Prostate gland (tissue), 2 donors: Measurements from ENCODE around the gene GNAS-AS1. TPM values are rescaled to one million over a fixed set of nuclear protein-coding genes. Genes with fewer than 3 reads are reported as not detected.
"Not testable (repeated sequence)": the region's sequence is repeated elsewhere in the genome, so short reads cannot be mapped to it uniquely, and the experiment has no call there.

ENCODE experiments used
- DNase-seq: peaks from one replicate; pipeline ENCODE4 v3.0.0-alpha.2; 2019; ENCODE audit warnings: low spot score
- H3K27ac ChIP-seq, 2 donors: fragments of 200-600 bp; sonication (generic); 2 replicates each; pipeline ENCODE4 v1.5.1; 2017 to 2019
- H3K27me3 ChIP-seq: fragments of 200-600 bp; sonication (generic); replicated peaks from 2 replicates; pipeline ENCODE4 v1.5.1; 2019; ENCODE audit not compliant: insufficient read depth
- H3K36me3 ChIP-seq, 2 donors: fragments of 200-600 bp; sonication (generic); 1 replicate in 1 of 2; 2 replicates in 1 of 2; pipeline versions ENCODE4 v1.5.1 to v1.8.1; 2017 to 2019
- H3K4me1 ChIP-seq: fragments of 200-600 bp; sonication (generic); replicated peaks from 2 replicates; pipeline ENCODE4 v1.5.1; 2019
- H3K4me3 ChIP-seq, 2 donors: fragments of 200-600 bp; sonication (generic); 2 replicates each; pipeline ENCODE4 v1.5.1; 2017 to 2019
- H3K9me3 ChIP-seq: fragments of 200-600 bp; sonication (generic); 2 replicates; pipeline ENCODE4 v1.5.1; 2017
- CTCF ChIP-seq, 4 experiments: fragments of 200-600 bp in 2 of 4; fragments of 450-650 bp in 2 of 4; sonication (generic) in 2 of 4; IDR thresholded peaks; 1 replicate in 3 of 4; 2 replicates in 1 of 4; pipeline ENCODE4 v1.5.1; 2016 to 2019; ENCODE audit warnings: antibody characterized with exemption in 4 of 4, mild to moderate bottlenecking in 2 of 4, moderate library complexity in 2 of 4
- POLR2A ChIP-seq: fragments of 450-650 bp; IDR thresholded peaks from one replicate; pipeline ENCODE4 v1.6.1; 2016; ENCODE audit warnings: antibody characterized with exemption, mild to moderate bottlenecking
- POLR2AphosphoS5 ChIP-seq: sonication (generic); formaldehyde crosslinking; IDR thresholded peaks from one replicate; pipeline ENCODE4 v1.6.1; 2017; ENCODE audit warnings: antibody characterized with exemption
- WGBS: methylation state at CpG from one replicate; pipeline ENCODE4 v1.1.5; 2018; 5-methylcytosine and 5-hydroxymethylcytosine counted together
- intact Hi-C: fragments of 100-400 bp; cut with DNase I; formaldehyde crosslinking; loops from one replicate; pipeline ENCODE4 v1.14.2; 2022
- total RNA-seq, 2 donors: library from RNA; depleted of rRNA; stranded (reverse); fragments of >200 nt; gene quantifications; one replicate each; pipeline ENCODE4 v1.1.0, GENCODE V29; 2016

GNAS-AS1 gene
- total RNA-seq, 2 donors from 2014 or later, result 0.50 to 1.8 TPM

- intact Hi-C loops, result no loop called here
- TF ChIP-seq POLR2A (no peak), CTCF (IDR thresholded peaks at IDR 0.05) (no peak), POLR2AphosphoS5 (no peak)
- 82% methylated on average over 8 of the region's 8 CpGs for WGBS
- Histone ChIP-seq H3K4me1 (no peaks in the 10 kb centered on the region), H3K9me3 (no peaks in the 10 kb centered on the region), H3K36me3 (no peaks in the 10 kb centered on the region), H3K27ac (no peak overlapping the region), H3K27me3 (no peaks in the 10 kb centered on the region), H3K4me3 (no peak overlapping the region)
- DNase-seq, result no peak
Observed at GRCh38 chr20:58822149-58822548, 28.6 kb downstream of the GNAS-AS1 start.

- WGBS, result 86% methylated on average over 6 of the region's 6 CpGs
- intact Hi-C loops, H3K27me3 ChIP-seq, DNase-seq, H3K4me3 ChIP-seq, H3K36me3 ChIP-seq, H3K4me1 ChIP-seq, H3K27ac ChIP-seq, H3K9me3 ChIP-seq: not testable (repeated sequence)
Observed at GRCh38 chr20:58820515-58820914, 30.2 kb downstream of the GNAS-AS1 start.

GRCh38 chr20:58819921-58820320 lies 30.8 kb downstream of the GNAS-AS1 start:
- Histone ChIP-seq H3K27me3 (no peaks in the 10 kb centered on the region), H3K36me3 (no peaks in the 10 kb centered on the region), H3K4me3 (no peak overlapping the region), H3K4me1 (no peaks in the 10 kb centered on the region), H3K27ac (no peak overlapping the region), H3K9me3 (no peaks in the 10 kb centered on the region)
- 93% methylated on average over 13 of the region's 13 CpGs for WGBS
- no peak for TF ChIP-seq POLR2AphosphoS5
- no peak for TF ChIP-seq POLR2A
- TF ChIP-seq CTCF (IDR thresholded peaks at IDR 0.05), result no peak
- DNase-seq, result no peak
- intact Hi-C loops, result no loop called here

- no peaks in the 10 kb centered on the region for H3K4me1 ChIP-seq
- WGBS, result 74% methylated on average over 8 of the region's 8 CpGs
- DNase-seq, result no peak
- no peak overlapping the region for H3K27ac ChIP-seq
- intact Hi-C loops, result no loop called here
- H3K9me3 ChIP-seq, result no peaks in the 10 kb centered on the region
- TF ChIP-seq POLR2AphosphoS5 (no peak), POLR2A (no peak), CTCF (IDR thresholded peaks at IDR 0.05) (no peak)
- H3K36me3 ChIP-seq, result no peaks in the 10 kb centered on the region
- H3K4me3 ChIP-seq, result no peak overlapping the region
- no peaks in the 10 kb centered on the region for H3K27me3 ChIP-seq
Observed at GRCh38 chr20:58818586-58819285, 32.0 kb downstream of the GNAS-AS1 start.

- WGBS, result 88% methylated on average over 5 of the region's 10 CpGs
- no peak for TF ChIP-seq POLR2A
- TF ChIP-seq POLR2AphosphoS5, result no peak
- no peak for TF ChIP-seq CTCF (IDR thresholded peaks at IDR 0.05)
- intact Hi-C loops, result no loop called here
Observed at GRCh38 chr20:58817748-58818147, 33.0 kb downstream of the GNAS-AS1 start.

More at GRCh38 chr20:58817748-58818147, 33.0 kb downstream of the GNAS-AS1 start:
- H3K36me3 ChIP-seq, result no peaks in the 10 kb centered on the region
- no peak overlapping the region for H3K27ac ChIP-seq
- no peaks in the 10 kb centered on the region for H3K27me3 ChIP-seq
- DNase-seq, result no peak
- H3K9me3 ChIP-seq, result no peaks in the 10 kb centered on the region
- H3K4me1 ChIP-seq, result no peaks in the 10 kb centered on the region
- H3K4me3 ChIP-seq, result no peak overlapping the region
